Adrenal gland (tissue), 12 donors: ENCODE data around the gene RBM19. TPM values are rescaled to one million over a fixed set of nuclear protein-coding genes. Genes with fewer than 3 reads are reported as not detected.

ENCODE experiments used
- DNase-seq, 7 donors: peaks; one replicate each; pipeline ENCODE4 v3.0.0-alpha.2; 2019 to 2020
- H3K27ac ChIP-seq, 5 donors: fragments of 200-600 bp; sonication (generic) in 4 of 5; 1 replicate in 3 of 5; 2 replicates in 2 of 5; pipeline versions ENCODE4 v1.5.1 to v1.8.0; 2016 to 2020; ENCODE audit warnings: mild to moderate bottlenecking in 1 of 5
- H3K27me3 ChIP-seq: fragments of 200-600 bp; 2 replicates; pipeline ENCODE4 v1.8.0; 2021
- H3K36me3 ChIP-seq, 2 donors: fragments of 200-600 bp; replicated peaks in 1 of 2; 1 replicate in 1 of 2; 2 replicates in 1 of 2; pipeline versions ENCODE4 v1.5.1 to v1.8.0; 2018 to 2022
- H3K4me1 ChIP-seq, 2 donors: fragments of 200-600 bp; replicated peaks in 1 of 2; 1 replicate in 1 of 2; 2 replicates in 1 of 2; pipeline versions ENCODE4 v1.5.1 to v1.8.0; 2018 to 2021
- H3K4me3 ChIP-seq, 4 donors: fragments of 200-600 bp; sonication (generic) in 3 of 4; one replicate each; pipeline ENCODE4 v1.5.1; 2016 to 2018
- H3K9me3 ChIP-seq, 3 donors: fragments of 200-600 bp; sonication (generic) in 1 of 3; replicated peaks in 1 of 3; 1 replicate in 2 of 3; 2 replicates in 1 of 3; pipeline versions ENCODE4 v1.5.1 to v1.8.0; 2016 to 2021
- POLR2A ChIP-seq, 2 donors: fragments of 450-650 bp; IDR thresholded peaks; one replicate each; pipeline ENCODE4 v1.6.1; 2017; ENCODE audit warnings: antibody characterized with exemption in 2 of 2, mild to moderate bottlenecking in 2 of 2, moderate library complexity in 1 of 2
- WGBS, 4 donors: extraction: QIAGEN DNeasy Blood & Tissue Kit in 2 of 4; methylation state at CpG; one replicate each; pipeline versions ENCODE4 v1.1.5 to v1.1.7; 2013 to 2017; 5-methylcytosine and 5-hydroxymethylcytosine counted together
- intact Hi-C, 2 donors: fragments of 100-400 bp; cut with DNase I; formaldehyde crosslinking; loops; one replicate each; pipeline versions ENCODE4 v1.14.1 to v1.15.0; 2022 to 2023
- polyA plus RNA-seq, 3 donors: library from polyadenylated mRNA; stranded (reverse); fragments of 200-250 nt in 2 of 3; fragments of 350-450 nt in 1 of 3; fragmentation: Illumina TruSeq in 1 of 3; extraction: RNeasy Lipid Tissue Mini Kit (QIAGEN cat#74804) in 1 of 3; gene quantifications; one replicate each; pipeline ENCODE4 v1.2.3, GENCODE V29; 2013 to 2014
- total RNA-seq, 9 donors: library from RNA; depleted of rRNA in 4 of 9; stranded (reverse); fragments of >200 nt in 4 of 9; fragments of 120-200 nt in 1 of 9; fragmentation: NEBNext Ultra II Directional in 1 of 9; extraction: Animal tissue kit (Norgen Biotek cat#: 25700) in 1 of 9; gene quantifications; one replicate each; pipeline versions ENCODE4 v1.1.0 to v1.2.4, GENCODE V29; 2013 to 2023
- TF ChIP-seq, protein P1 (sequence below), 6 experiments: fragments of 450-650 bp in 4 of 6; fragments of 200-600 bp in 2 of 6; sonication (generic) in 1 of 6; IDR thresholded peaks; 1 replicate in 5 of 6; 2 replicates in 1 of 6; pipeline versions ENCODE4 v1.5.1 to v1.8.0; 2016 to 2021; ENCODE audit warnings: antibody characterized with exemption in 6 of 6, mild to moderate bottlenecking in 2 of 6, moderate library complexity in 1 of 6
- donor health status: healthy with polysubstance abuse.
- donor health status: Bipolar disorder and iron deficiency.
- donor health status: DM: yes; HTN: yes; CAD: no.
- donor health status: DM: no; HTN: no; CAD: no.
- donor health status: DM: no; HTN: no; CAD: no.
- donor health status: DM: yes; HTN: yes; CAD: no.

Gene RBM19
- total and polyA plus RNA-seq, 12 donors, result 19.6 to 71.4 (median 33.1) TPM

GRCh38 chr12:113835433-113835832 is 130.7 kb downstream of the RBM19 start:
- DNase-seq, result no peak
- H3K4me3 ChIP-seq, result no peak overlapping the region
- no peaks in the 10 kb centered on the region for H3K27me3 ChIP-seq
- H3K9me3 ChIP-seq, result no peaks in the 10 kb centered on the region
- intact Hi-C loops, result no loop called here
- H3K27ac ChIP-seq, result no peak overlapping the region
- no peaks in the 10 kb centered on the region for H3K4me1 ChIP-seq
- H3K36me3 ChIP-seq, result no peaks in the 10 kb centered on the region
- TF ChIP-seq POLR2A (IDR thresholded peaks at IDR 0.05), result no peak
- TF ChIP-seq, protein P1, sequence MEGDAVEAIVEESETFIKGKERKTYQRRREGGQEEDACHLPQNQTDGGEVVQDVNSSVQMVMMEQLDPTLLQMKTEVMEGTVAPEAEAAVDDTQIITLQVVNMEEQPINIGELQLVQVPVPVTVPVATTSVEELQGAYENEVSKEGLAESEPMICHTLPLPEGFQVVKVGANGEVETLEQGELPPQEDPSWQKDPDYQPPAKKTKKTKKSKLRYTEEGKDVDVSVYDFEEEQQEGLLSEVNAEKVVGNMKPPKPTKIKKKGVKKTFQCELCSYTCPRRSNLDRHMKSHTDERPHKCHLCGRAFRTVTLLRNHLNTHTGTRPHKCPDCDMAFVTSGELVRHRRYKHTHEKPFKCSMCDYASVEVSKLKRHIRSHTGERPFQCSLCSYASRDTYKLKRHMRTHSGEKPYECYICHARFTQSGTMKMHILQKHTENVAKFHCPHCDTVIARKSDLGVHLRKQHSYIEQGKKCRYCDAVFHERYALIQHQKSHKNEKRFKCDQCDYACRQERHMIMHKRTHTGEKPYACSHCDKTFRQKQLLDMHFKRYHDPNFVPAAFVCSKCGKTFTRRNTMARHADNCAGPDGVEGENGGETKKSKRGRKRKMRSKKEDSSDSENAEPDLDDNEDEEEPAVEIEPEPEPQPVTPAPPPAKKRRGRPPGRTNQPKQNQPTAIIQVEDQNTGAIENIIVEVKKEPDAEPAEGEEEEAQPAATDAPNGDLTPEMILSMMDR (IDR thresholded peaks at IDR 0.05), result no peak
- 87 to 95% (median 93%) methylated on average over 6 to 16 of the region's 16 CpGs for WGBS, 4 donors

DNA sequence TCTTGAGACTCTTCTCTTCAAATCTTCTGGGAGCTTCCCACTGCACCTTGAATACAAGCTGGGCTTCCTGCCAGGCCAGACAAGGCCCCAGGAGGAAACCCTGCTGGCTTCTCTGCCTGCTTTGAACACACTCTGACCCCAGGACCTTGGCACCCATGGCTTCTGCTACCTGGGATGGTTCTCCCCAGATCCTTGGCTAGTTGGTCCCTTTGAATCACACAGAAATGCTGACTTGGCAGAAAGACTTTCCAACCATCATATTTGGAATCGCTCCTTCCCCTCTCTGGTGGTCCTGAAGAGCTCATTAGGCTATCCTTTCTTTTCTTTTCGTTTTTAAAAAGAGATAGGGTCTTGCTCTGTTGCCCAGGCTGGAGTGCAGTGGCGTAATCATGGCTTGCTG is 132.7 kb downstream of the RBM19 start:
- H3K4me3 ChIP-seq, result no peak overlapping the region
- no peak overlapping the region for H3K27ac ChIP-seq
- no peak for DNase-seq
- no peaks in the 10 kb centered on the region for H3K36me3 ChIP-seq
- WGBS, 4 donors, result 91 to 97% (median 94%) methylated on average over 3 of the region's 3 CpGs
- H3K9me3 ChIP-seq, result no peaks in the 10 kb centered on the region
- intact Hi-C loops, result no loop called here
- no peaks in the 10 kb centered on the region for H3K4me1 ChIP-seq
- H3K27me3 ChIP-seq, result no peaks in the 10 kb centered on the region
- no peak for TF ChIP-seq POLR2A (IDR thresholded peaks at IDR 0.05)
- TF ChIP-seq, protein P1 (IDR thresholded peaks at IDR 0.05), result no peak

GRCh38 chr12:113831476-113831875 is 134.6 kb downstream of the RBM19 start:
- no peaks in the 10 kb centered on the region for H3K4me1 ChIP-seq
- intact Hi-C loops, result no loop called here
- 85 to 91% (median 86%) methylated on average over 20 of the region's 20 CpGs for WGBS, 4 donors
- no peaks in the 10 kb centered on the region for H3K36me3 ChIP-seq
- no peak for DNase-seq
- no peak overlapping the region for H3K4me3 ChIP-seq
- H3K27ac ChIP-seq, result no peak overlapping the region
- TF ChIP-seq, protein P1 (IDR thresholded peaks at IDR 0.05), result no peak
- TF ChIP-seq POLR2A (IDR thresholded peaks at IDR 0.05), result no peak
- H3K9me3 ChIP-seq, result no peaks in the 10 kb centered on the region
- H3K27me3 ChIP-seq, result no peaks in the 10 kb centered on the region

GRCh38 chr12:113831016-113831415 is 135.1 kb downstream of the RBM19 start:
- Histone ChIP-seq H3K27me3 (no peaks in the 10 kb centered on the region), H3K9me3 (no peaks in the 10 kb centered on the region), H3K27ac (no peak overlapping the region), H3K36me3 (no peaks in the 10 kb centered on the region), H3K4me1 (no peaks in the 10 kb centered on the region), H3K4me3 (no peak overlapping the region)
- 78 to 88% (median 82%) methylated on average over 4 of the region's 4 CpGs for WGBS, 4 donors
- intact Hi-C loops, result no loop called here
- no peak for DNase-seq
- TF ChIP-seq, protein P1 (IDR thresholded peaks at IDR 0.05), result no peak
- no peak for TF ChIP-seq POLR2A (IDR thresholded peaks at IDR 0.05)
